Ovary (tissue), 9 donors: Measurements from ENCODE around the gene RYR2. TPM values are rescaled to one million over a fixed set of nuclear protein-coding genes. Genes with fewer than 3 reads are reported as not detected.

ENCODE experiments used
- DNase-seq, 5 donors: peaks; one replicate each; pipeline ENCODE4 v3.0.0-alpha.2; 2019 to 2020
- H3K27ac ChIP-seq, 2 donors: fragments of 200-600 bp; one replicate each; pipeline versions ENCODE4 v1.5.1 to v1.8.0; 2019 to 2022
- H3K27me3 ChIP-seq: fragments of 200-600 bp; one replicate; pipeline ENCODE4 v1.8.0; 2022
- H3K36me3 ChIP-seq: fragments of 200-600 bp; sonication (generic); one replicate; pipeline ENCODE4 v1.5.1; 2019
- H3K4me1 ChIP-seq: one replicate; pipeline ENCODE4 v1.8.1; 2013; ENCODE audit warnings: mild to moderate bottlenecking, moderate library complexity; ENCODE audit not compliant: insufficient read depth
- H3K4me3 ChIP-seq: fragments of 200-600 bp; sonication (generic); one replicate; pipeline ENCODE4 v1.5.1; 2017
- H3K9me3 ChIP-seq, 2 donors: fragments of 200-600 bp in 1 of 2; sonication (generic) in 1 of 2; one replicate each; pipeline versions ENCODE4 v1.5.1 to v1.8.1; 2013 to 2019; ENCODE audit warnings: mild to moderate bottlenecking in 1 of 2, moderate library complexity in 1 of 2
- EP300 ChIP-seq: sonication (generic); formaldehyde crosslinking; IDR thresholded peaks from one replicate; pipeline ENCODE4 v1.6.1; 2017; ENCODE audit warnings: antibody characterized with exemption
- POLR2A ChIP-seq: fragments of 450-650 bp; IDR thresholded peaks from one replicate; pipeline ENCODE4 v1.6.1; 2017; ENCODE audit warnings: antibody characterized with exemption, mild to moderate bottlenecking, moderate library complexity
- WGBS, 3 donors: extraction: QIAGEN DNeasy Blood & Tissue Kit in 1 of 3; methylation state at CpG; one replicate each; pipeline versions ENCODE4 v1.1.5 to v1.1.7; 2013 to 2017; 5-methylcytosine and 5-hydroxymethylcytosine counted together
- intact Hi-C, 4 donors: fragments of 100-400 bp; cut with DNase I; formaldehyde crosslinking; loops; one replicate each; pipeline versions ENCODE4 v1.11.0 to v1.15.1; 2022 to 2023
- polyA plus RNA-seq, 2 donors: library from polyadenylated mRNA; stranded (reverse); fragments of 200-250 nt in 1 of 2; fragments of 350-450 nt in 1 of 2; fragmentation: Illumina TruSeq in 1 of 2; extraction: RNeasy Lipid Tissue Mini Kit (QIAGEN cat#74804) in 1 of 2; gene quantifications; one replicate each; pipeline ENCODE4 v1.2.3, GENCODE V29; 2013 to 2014
- total RNA-seq, 7 donors: library from RNA; depleted of rRNA in 2 of 7; stranded (reverse); fragments of >200 nt in 2 of 7; fragmentation: NEBNext Ultra II Directional in 3 of 7; extraction: Animal tissue kit (Norgen Biotek cat#: 25700) in 3 of 7; gene quantifications; one replicate each; pipeline versions ENCODE4 v1.1.0 to v1.2.4, GENCODE V29; 2016 to 2023
- TF ChIP-seq, protein P1 (sequence below), 3 donors: fragments of 450-650 bp in 2 of 3; fragments of 200-600 bp in 1 of 3; IDR thresholded peaks; one replicate each; pipeline versions ENCODE4 v1.5.1 to v1.8.0; 2016 to 2022; ENCODE audit warnings: antibody characterized with exemption in 3 of 3, mild to moderate bottlenecking in 1 of 3
- donor health status: DM: no; HTN: no; CAD: no; lungs with moderate emphysema.
- donor health status: DM: no; HTN: no; CAD: no.
- donor health status: Bipolar disorder and iron deficiency.
- donor health status: DM: yes; HTN: yes; CAD: no.
- donor health status: DM: no; HTN: no; CAD: no.
- donor health status: DM: yes; HTN: yes; CAD: no.

RYR2 gene
- total and polyA plus RNA-seq, 9 donors: 3.0 to 13.8 (median 5.4) TPM

DNA sequence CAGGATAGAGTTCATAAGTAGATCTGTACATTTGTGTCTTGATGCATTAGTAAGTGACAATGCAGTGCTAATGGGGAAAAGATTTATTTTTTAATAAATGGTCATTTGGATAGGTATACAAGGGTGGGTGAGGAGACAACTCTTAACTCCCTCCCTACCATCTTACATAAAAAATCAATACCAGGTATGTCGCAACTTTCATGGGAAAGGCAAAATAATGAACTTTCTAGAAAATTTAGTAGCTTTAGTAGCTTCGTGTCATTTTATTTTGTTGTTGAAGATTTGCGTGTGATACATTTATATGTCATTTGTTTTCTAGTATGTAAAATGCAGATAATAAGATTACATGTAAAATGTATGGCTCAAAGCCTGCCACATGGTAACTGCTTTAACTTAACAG is 310.8 kb downstream of the RYR2 start:
- Histone ChIP-seq H3K4me3 (no peak overlapping the region), H3K27me3 (no peaks in the 10 kb centered on the region), H3K4me1 (no peaks in the 10 kb centered on the region), H3K27ac (no peak overlapping the region), H3K9me3 (no peaks in the 10 kb centered on the region), H3K36me3 (no peaks in the 10 kb centered on the region)
- no peak for DNase-seq
- 94 to 99% (median 96%) methylated on average over 3 of the region's 3 CpGs for WGBS, 3 donors
- intact Hi-C loops: no loop called here
- TF ChIP-seq, protein P1, sequence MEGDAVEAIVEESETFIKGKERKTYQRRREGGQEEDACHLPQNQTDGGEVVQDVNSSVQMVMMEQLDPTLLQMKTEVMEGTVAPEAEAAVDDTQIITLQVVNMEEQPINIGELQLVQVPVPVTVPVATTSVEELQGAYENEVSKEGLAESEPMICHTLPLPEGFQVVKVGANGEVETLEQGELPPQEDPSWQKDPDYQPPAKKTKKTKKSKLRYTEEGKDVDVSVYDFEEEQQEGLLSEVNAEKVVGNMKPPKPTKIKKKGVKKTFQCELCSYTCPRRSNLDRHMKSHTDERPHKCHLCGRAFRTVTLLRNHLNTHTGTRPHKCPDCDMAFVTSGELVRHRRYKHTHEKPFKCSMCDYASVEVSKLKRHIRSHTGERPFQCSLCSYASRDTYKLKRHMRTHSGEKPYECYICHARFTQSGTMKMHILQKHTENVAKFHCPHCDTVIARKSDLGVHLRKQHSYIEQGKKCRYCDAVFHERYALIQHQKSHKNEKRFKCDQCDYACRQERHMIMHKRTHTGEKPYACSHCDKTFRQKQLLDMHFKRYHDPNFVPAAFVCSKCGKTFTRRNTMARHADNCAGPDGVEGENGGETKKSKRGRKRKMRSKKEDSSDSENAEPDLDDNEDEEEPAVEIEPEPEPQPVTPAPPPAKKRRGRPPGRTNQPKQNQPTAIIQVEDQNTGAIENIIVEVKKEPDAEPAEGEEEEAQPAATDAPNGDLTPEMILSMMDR (IDR thresholded peaks at IDR 0.05): no peak
- TF ChIP-seq POLR2A (no peak), EP300 (no peak)

GRCh38 chr1:237353918-237354317 is 311.9 kb downstream of the RYR2 start:
- H3K36me3 ChIP-seq: no peaks in the 10 kb centered on the region
- H3K27ac ChIP-seq: no peak overlapping the region
- no peaks in the 10 kb centered on the region for H3K27me3 ChIP-seq
- no peak overlapping the region for H3K4me3 ChIP-seq
- H3K4me1 ChIP-seq: no peaks in the 10 kb centered on the region
- WGBS, 3 donors: 82 to 90% (median 88%) methylated on average over 4 of the region's 4 CpGs
- DNase-seq: no peak
- no peaks in the 10 kb centered on the region for H3K9me3 ChIP-seq
- TF ChIP-seq EP300 (no peak), POLR2A (no peak)
- TF ChIP-seq, protein P1 (IDR thresholded peaks at IDR 0.05): no peak
- intact Hi-C loops: no loop called here

- Histone ChIP-seq H3K9me3 (no peaks in the 10 kb centered on the region), H3K27me3 (no peaks in the 10 kb centered on the region), H3K4me1 (no peaks in the 10 kb centered on the region), H3K36me3 (no peaks in the 10 kb centered on the region), H3K27ac (no peak overlapping the region), H3K4me3 (no peak overlapping the region)
- intact Hi-C loops: no loop called here
- no peak for DNase-seq
- 75 to 86% (median 78%) methylated on average over 1 of the region's 1 CpG for WGBS, 3 donors
- TF ChIP-seq EP300: no peak
- TF ChIP-seq POLR2A: no peak
- TF ChIP-seq, protein P1 (IDR thresholded peaks at IDR 0.05): no peak
These were observed 313.0 kb downstream of the RYR2 start for GRCh38 chr1:237355022-237355421.

- no peaks in the 10 kb centered on the region for H3K4me1 ChIP-seq
- DNase-seq: no peak
- H3K9me3 ChIP-seq: no peaks in the 10 kb centered on the region
- WGBS, 3 donors: 93 to 100% (median 95%) methylated on average over 1 of the region's 1 CpG
- H3K27me3 ChIP-seq: no peaks in the 10 kb centered on the region
- intact Hi-C loops: no loop called here
- no peak overlapping the region for H3K4me3 ChIP-seq
- TF ChIP-seq, protein P1 (IDR thresholded peaks at IDR 0.05): no peak
- TF ChIP-seq EP300 (no peak), POLR2A (no peak)
- H3K27ac ChIP-seq: no peak overlapping the region
- H3K36me3 ChIP-seq: no peaks in the 10 kb centered on the region
These were observed 316.6 kb downstream of the RYR2 start for GRCh38 chr1:237358555-237358954.
